GM19193 (cell line): ENCODE measurements around the gene RNF130.

Experiments
- POLR2A ChIP-seq: IDR thresholded peaks from 4 replicates; pipeline ENCODE4 v1.6.1; 2011; ENCODE audit not compliant: insufficient read depth, insufficient read length; ENCODE audit errors: extremely low read depth

Gene RNF130, protein sequence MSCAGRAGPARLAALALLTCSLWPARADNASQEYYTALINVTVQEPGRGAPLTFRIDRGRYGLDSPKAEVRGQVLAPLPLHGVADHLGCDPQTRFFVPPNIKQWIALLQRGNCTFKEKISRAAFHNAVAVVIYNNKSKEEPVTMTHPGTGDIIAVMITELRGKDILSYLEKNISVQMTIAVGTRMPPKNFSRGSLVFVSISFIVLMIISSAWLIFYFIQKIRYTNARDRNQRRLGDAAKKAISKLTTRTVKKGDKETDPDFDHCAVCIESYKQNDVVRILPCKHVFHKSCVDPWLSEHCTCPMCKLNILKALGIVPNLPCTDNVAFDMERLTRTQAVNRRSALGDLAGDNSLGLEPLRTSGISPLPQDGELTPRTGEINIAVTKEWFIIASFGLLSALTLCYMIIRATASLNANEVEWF

DNA sequence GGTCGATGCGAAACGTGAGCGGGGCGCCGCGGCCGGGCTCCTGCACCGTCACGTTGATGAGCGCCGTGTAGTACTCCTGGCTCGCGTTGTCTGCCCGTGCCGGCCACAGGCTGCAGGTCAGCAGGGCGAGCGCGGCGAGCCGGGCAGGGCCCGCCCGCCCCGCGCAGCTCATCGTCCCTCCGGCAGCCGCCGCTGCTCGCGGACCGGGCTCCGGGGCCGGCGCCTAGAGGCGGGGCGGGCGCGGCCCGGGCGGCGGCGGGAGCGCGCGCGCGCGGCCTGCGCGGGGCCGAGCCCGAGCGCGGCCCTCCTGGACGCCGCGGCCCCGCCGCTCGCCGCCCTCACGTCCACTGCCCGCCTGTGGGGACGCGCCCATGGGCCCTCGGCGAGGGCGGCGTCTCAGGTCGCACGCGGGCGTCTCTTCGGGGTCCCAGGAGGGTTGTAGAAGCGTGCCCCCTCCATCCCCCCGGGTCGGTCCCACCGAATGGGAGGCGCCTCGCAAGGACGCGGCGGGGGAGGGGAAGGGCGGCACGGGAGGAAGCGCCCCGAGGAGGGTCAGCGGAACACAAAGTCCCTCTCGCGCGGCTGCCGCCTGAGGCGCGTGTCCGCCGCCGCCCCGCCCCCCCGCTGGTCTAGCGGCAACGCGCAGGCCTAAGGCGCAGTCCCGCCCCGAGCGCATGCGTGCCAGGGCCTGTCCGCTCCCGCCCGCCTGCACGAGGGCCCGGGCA is at the start of gene RNF130:
TSS of gene RNF130 (minus strand) at position 229 of the 725 bp plus-strand sequence. CDS start at position 172, 57 bp downstream.
- no peak for TF ChIP-seq POLR2A

DNA sequence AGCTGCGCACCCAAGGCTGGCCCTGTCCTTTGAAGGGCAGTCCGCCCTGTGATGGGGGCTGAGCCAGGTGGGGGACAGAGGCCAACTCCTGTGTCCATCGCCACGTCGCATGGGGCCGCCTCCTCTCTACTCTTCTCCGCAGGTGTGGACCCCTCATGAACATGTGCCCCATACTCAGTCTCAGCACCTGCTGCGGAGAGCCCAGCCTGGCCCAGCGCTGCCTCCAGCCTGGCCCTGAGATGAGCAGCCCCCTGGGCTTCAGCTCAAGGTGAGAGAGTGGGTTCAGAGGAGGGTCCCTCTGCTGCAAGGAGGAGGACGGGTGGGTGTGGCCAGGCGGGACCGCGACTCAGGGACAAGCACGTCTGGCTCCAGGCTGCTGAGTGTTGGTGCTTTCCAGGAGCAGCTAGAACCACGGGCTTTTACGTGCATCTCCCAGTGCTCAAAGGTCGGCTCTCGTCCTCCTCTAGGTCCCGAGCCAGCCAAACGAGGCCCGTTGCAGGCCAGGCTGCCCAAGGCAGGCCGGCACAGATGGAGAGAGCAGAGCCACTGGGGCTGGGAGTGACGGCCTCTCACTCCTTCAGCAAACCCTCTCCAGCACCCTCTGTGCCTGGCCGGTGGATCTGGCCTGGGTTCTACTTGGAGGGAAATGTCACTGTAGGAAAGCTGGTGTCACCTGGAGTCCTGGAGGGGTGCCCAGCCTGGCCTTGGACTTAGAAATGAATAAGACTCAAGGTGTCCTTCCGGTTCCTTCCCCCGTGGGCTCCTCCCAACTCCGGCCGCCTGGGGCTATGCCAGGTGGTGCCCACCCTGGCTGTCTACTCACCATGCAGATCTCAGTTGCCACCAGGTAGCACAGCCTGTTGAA is 48.9 kb upstream of the RNF130 start:
- no peak for TF ChIP-seq POLR2A

DNA sequence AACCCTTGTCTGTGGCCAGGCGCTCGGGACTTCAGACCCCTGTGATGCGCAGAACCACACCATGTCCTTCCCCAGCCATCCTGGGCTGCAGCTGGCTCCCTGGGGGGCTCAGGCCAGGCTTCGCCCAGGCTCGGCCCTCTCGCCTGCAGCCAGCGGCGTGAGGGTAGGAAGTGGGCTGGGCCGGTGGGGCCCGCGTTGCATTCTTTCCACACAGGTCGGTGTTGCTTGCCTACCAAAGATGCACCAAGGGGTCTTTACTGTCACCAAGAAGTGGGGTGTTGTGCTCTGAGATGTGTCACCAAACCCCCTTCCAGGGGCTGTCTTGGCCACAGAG is 48.3 kb upstream of the RNF130 start:
- no peak for TF ChIP-seq POLR2A

DNA sequence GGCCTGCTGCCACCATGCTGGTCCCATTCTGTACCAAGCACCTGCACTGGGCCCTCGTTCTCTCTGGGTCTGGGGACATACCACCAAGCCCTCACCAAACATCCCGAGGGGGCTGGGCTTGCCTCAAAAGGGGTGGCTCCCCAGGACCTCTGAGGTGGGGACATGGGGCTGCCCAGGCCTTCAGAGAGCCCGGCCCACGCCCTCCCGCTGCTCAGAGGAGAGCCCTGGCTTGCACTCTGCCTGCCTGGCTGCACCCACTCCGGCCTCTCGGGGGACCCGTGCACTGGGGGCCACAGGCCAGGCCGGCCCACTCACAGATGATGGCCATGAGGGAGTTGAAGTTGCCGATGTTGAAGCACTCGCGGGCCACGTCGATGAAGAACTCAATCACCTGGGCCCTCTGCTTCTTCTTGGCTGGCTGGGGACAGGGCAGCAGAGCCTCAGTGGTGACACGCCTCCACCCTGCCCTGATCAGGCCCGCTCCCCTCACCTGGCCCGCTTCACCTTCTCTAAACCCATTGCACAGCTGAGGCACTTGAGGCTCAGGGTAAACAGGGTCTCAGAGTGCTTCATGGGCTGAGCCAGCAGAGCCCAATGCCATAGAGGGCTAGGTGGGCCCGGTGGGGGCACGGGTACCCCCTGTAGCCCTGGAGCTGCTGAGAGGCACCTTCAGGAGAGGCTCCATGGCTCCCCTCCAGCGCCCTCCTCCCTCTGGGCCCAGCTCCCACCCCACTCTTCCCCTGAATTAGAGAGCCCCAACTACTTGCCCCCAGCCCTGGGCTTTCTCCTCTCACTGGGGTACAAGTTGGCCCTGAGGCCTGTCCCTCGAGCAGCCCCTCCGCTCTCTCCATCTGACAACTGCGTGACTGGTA is 47.7 kb upstream of the RNF130 start:
- TF ChIP-seq POLR2A: no peak

DNA sequence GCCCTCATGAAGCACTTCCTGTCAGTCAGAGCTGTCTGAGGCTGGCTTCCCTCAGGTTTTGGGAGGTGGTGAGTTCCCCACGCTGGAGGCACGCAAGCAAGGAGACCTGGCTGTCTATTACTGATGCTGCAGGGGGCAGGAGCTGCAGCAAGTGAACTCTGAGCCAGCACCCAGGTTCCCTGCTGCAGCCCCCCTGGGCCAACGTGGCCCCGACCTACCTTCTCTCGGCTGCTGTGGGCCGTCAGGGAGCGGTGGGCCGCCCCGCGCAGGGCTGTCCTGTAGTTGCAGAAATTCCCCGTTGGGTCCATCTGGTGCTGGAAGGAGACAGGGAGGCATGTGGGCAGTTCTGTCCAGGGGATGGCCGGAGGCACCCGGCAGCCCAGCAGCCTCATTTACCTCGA is 46.8 kb upstream of the RNF130 start:
- no peak for TF ChIP-seq POLR2A

DNA sequence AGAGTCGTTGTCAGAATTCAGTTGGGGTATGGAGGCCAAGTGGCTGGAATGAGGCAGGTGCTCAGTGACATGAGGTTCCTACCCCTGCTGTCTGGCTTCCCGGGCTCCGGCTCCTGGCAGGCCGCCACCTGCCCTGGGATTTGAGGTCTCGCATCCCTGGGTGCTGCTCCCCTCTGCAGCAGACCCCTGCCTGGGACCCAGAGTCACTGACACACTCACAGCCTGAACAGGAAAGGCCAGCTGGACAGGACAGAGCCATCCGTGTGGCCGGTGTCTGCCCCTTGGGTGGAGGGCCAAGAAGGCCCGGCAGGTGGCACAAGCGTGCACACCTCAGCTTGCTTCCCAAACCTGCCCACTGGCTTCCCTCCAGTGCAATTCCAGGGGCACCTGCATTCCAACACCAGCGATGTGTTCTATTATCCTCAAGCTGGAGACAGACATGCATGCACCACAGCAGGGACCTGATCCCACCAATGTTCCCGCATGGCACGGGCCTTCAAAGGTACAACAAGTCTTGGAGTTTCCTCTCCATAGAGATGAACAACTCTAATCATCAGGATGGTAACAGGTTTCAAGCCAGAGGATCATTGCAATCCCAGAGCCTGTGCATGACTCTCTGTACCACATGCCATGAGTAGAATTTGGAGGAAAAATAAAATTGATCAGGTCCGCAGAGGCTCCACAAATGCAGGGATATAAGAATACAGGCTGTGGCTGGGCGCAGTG is 45.6 kb upstream of the RNF130 start:
- no peak for TF ChIP-seq POLR2A

DNA sequence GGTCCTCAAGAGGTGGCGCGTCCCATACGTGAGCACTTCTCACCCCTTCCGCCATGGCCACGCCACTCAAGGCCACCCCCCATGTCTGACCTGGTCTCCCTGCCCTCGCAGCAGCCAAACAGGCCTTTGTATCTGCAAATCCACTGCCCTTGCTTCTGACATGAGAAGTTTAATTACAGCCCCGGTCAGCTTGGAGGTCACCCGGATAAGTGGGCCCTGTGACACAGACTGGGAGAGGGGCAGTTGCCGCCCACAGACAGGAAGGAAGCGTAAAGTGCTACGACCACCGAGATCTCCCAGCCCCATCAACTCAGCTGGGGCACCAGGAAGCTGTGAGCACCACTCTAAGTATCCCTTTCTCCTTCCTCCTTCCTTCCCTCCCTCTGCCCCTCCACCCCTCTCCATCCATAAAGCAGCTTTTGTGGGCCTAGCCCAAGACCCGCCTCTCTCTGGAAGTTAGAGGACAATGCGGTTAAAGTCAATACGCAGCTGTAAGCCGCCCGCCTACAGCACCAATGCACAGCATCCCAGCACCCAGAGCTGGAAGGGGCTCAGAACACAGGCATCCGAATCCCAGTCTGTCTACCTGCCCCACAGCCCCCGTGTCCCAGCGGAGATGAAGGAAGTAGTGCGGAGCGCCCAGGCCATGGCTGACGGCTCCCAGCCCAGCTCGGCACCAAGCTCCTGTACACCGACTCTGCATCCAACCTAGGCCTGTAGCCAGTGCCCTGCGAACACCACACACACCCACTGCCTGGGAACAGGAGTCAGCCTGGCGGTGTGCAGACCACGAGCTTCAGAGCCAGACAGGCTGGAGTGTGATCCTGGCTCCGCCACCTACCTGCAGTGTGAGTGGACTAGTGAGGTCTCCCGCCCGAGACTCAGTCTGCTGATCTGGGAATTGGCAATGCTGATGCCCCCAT is 44.8 kb upstream of the RNF130 start:
- TF ChIP-seq POLR2A: no peak

DNA sequence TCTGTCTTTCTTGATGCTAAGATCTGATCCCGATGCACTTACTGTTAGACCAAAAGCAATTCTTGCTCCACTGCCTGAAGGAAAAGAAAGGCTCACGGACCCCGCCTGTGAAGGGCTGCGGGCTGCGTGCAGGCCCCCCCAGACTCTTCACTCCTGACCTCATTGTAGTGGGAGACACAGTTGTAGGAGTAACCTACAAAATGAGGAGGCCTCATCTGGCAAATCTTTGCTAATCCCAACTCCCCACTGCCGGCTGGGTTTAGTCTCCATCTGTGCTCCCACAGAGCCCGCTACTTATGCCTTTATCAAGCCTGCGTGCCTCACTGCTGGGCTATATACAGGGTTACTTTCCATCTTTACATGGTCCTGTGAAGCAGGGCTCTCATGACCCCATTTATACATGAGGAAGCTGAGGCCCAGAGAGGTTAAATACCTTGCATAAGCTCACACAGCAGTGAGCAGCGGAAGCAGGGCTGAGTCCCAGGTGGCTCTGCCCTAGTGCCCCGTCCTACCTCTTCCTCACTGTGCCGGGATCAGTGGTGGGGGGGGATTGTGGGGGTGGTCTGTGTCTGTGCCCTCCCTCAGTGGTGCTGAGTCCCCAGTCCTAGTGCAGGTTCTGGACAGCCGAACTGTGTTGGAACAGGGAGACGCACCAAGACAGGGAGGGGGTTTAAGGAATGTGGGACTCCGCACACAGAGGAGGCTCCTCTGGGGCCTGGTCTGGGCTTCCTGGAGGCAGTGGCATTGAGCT is 43.9 kb upstream of the RNF130 start:
- TF ChIP-seq POLR2A: no peak

DNA sequence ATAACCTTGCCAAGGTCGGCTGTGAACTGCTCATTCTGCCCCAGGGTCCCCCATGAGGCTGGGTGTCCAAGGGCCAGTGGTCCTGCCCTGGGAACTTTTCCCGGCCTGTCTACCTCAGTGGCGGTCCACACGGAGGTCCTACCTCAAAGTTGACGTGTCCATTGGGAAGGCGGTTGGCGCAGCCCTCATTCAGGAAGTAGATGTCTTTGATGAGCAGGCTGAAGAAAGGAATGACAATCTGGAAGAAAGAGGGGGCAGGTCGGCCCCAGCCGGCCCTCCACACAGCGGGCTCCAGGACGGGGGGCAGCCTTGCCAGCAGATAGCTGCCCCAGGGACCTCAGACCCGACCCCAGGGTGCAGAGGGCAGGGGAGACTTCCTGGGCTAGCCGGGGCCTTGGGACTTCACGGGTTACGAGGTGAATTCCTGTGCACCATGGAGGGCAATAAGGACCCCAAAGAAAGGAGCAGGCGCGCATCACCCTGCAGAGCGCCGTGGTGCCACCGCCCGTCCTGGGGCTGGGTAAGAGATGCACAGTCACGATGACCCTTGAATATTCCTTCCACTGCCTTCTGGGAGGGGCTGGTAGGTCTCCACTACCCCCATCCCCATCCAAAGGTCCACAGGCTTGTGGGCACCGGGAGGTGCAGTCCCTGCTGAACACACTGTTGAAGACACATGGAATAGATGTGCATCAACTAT is 42.9 kb upstream of the RNF130 start:
- no peak for TF ChIP-seq POLR2A

DNA sequence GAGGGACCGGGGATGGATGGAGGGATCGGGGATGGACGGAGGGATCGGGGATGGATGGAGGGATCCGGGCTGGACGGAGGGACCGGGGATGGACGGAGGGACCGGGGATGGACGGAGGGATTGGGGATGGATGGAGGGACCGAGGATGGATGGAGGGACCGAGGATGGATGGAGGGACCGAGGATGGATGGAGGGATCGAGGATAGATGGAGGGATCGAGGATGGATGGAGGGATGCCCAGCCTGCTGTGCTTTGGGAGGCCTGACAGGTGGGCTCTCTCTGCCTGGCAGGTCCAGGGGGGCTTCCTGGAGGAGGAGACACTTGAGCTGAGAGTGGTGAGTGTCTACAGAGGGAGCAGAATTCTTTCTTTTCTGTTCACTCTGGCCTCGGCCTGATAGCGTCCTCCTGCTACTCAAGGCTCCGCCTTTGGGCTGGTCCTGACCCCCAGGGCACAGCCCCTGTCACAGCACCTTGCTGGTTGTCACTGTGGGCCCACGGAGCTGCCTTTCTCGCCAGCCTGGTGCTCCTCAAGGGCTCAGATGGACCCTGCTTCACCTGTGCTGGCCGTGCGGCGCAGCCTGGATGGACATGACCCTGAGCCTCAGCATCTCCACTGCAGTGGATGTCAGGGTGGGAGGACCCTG is 42.2 kb upstream of the RNF130 start:
- TF ChIP-seq POLR2A: no peak
